Measurements from ENCODE around the gene GABBR2.

GRCh38 chr9:98694943-98695342, 13.8 kb downstream of the GABBR2 start:
- TF ChIP-seq GATA2 (IDR thresholded peaks at IDR 0.05; ENCODE audit: low read depth, low read length) (peak; percentile 84), GATA3 (IDR thresholded peaks at IDR 0.05; ENCODE audit: low read depth, low read length) (peak; percentile 82)
